Measurements from ENCODE around the gene GALNS. TPM values are rescaled to one million over a fixed set of nuclear protein-coding genes. Genes with fewer than 3 reads are reported as not detected.
"Not testable (repeated sequence)": the region's sequence is repeated elsewhere in the genome, so short reads cannot be mapped to it uniquely, and the experiment has no call there.

The GALNS gene
- total RNA-seq, 1 experiment from 2014 or later, result 21.5 TPM

GRCh38 chr16:88805340-88805715 lies 51.4 kb downstream of the GALNS start:
- no peak for DNase-seq (ENCODE audit: low read depth)

GRCh38 chr16:88804552-88805339 lies 52.0 kb downstream of the GALNS start:
- no peak for DNase-seq (ENCODE audit: low read depth)

GRCh38 chr16:88804173-88804551 lies 52.6 kb downstream of the GALNS start:
- DNase-seq (ENCODE audit: low read depth), result no peak

GRCh38 chr16:88803264-88803987 lies 53.3 kb downstream of the GALNS start, which contains the start of gene CDT1:
CDT1 (plus strand) TSS chr16:88803789; CDS start chr16:88803832, 43 bp downstream.
- DNase-seq (ENCODE audit: low read depth), result peak; percentile 76

- no peak for DNase-seq (ENCODE audit: low read depth)
These were observed 56.5 kb downstream of the GALNS start for GRCh38 chr16:88800277-88800592.

GRCh38 chr16:88799569-88800276 lies 57.0 kb downstream of the GALNS start:
- no peak for DNase-seq (ENCODE audit: low read depth)

GRCh38 chr16:88798772-88799455 lies 57.8 kb downstream of the GALNS start:
- peak; percentile 41 for DNase-seq (ENCODE audit: low read depth)

GRCh38 chr16:88798073-88798472 lies 58.7 kb downstream of the GALNS start:
- no peak for DNase-seq (ENCODE audit: low read depth)

- no peak for DNase-seq (ENCODE audit: low read depth)
These were observed 60.5 kb downstream of the GALNS start for GRCh38 chr16:88796278-88796677.

- DNase-seq (ENCODE audit: low read depth), result no peak
These were observed 63.3 kb downstream of the GALNS start for GRCh38 chr16:88793251-88793954.

GRCh38 chr16:88792668-88793250 lies 64.0 kb downstream of the GALNS start:
- no peak for DNase-seq (ENCODE audit: low read depth)

- peak; percentile 22 for DNase-seq (ENCODE audit: low read depth)
These were observed 64.6 kb downstream of the GALNS start for GRCh38 chr16:88792078-88792550.

GRCh38 chr16:88790312-88791211 lies 66.2 kb downstream of the GALNS start:
- DNase-seq (ENCODE audit: low read depth), result no peak

- DNase-seq (ENCODE audit: low read depth), result no peak
These were observed 67.2 kb downstream of the GALNS start for GRCh38 chr16:88789594-88789993.

GRCh38 chr16:88788749-88789148 lies 68.0 kb downstream of the GALNS start:
- DNase-seq (ENCODE audit: low read depth), result not testable (repeated sequence)

- DNase-seq (ENCODE audit: low read depth), result no peak
These were observed 69.0 kb downstream of the GALNS start for GRCh38 chr16:88787579-88788314.

GRCh38 chr16:88785106-88785924 lies 71.4 kb downstream of the GALNS start, which contains the start of gene PIEZO1:
PIEZO1 (minus strand) TSS chr16:88785220; CDS start chr16:88784964, 256 bp downstream.
- peak; percentile 66 for DNase-seq (ENCODE audit: low read depth)

- DNase-seq (ENCODE audit: low read depth), result no peak
These were observed 72.0 kb downstream of the GALNS start for GRCh38 chr16:88784856-88785105.

Data from LHCN-M2 (cell line).